OCI-LY1 (cell line): ENCODE measurements around the gene RBM28.

Experiments
- H2AFZ ChIP-seq: fragments of 200-600 bp; sonication (generic), shearing (Covaris generic); 2 replicates; pipeline ENCODE4 v1.6.0; 2014; ENCODE audit warnings: antibody characterized with exemption, mild to moderate bottlenecking, low read length
- H3F3A ChIP-seq: fragments of 200-600 bp; sonication (generic), shearing (Covaris generic); 2 replicates; pipeline ENCODE4 v1.6.0; 2014; ENCODE audit warnings: mild to moderate bottlenecking, antibody characterized with exemption, low read length, moderate library complexity; ENCODE audit not compliant: insufficient read depth
- H3K27ac ChIP-seq: fragments of 200-600 bp; sonication (generic); 2 replicates; pipeline ENCODE4 v1.5.1; 2014; ENCODE audit warnings: low read length, mixed run types, mild to moderate bottlenecking, low read depth; ENCODE audit not compliant: poor library complexity, severe bottlenecking
- H3K27me3 ChIP-seq: fragments of 200-600 bp; sonication (generic); 2 replicates; pipeline ENCODE4 v1.6.0; 2014; ENCODE audit warnings: antibody characterized with exemption, mild to moderate bottlenecking, low read length, moderate library complexity; ENCODE audit not compliant: insufficient read depth
- H3K36me3 ChIP-seq: fragments of 200-600 bp; sonication (generic); 2 replicates; pipeline ENCODE4 v1.6.1; 2014; ENCODE audit warnings: mild to moderate bottlenecking, antibody characterized with exemption, low read length, moderate library complexity, mixed read lengths; ENCODE audit not compliant: insufficient read depth
- H3K4me1 ChIP-seq: fragments of 200-600 bp; sonication (generic); 2 replicates; pipeline ENCODE4 v1.5.1; 2014; ENCODE audit warnings: mild to moderate bottlenecking, low read length, moderate library complexity; ENCODE audit not compliant: insufficient read depth, severe bottlenecking
- H3K4me2 ChIP-seq: fragments of 200-600 bp; sonication (generic), shearing (Covaris generic); 2 replicates; pipeline ENCODE4 v1.6.1; 2014; ENCODE audit warnings: low read length
- H3K4me3 ChIP-seq: fragments of 200-600 bp; sonication (generic); 2 replicates; pipeline ENCODE4 v1.5.1; 2014; ENCODE audit warnings: low read length, low read depth, mild to moderate bottlenecking, mixed read lengths; ENCODE audit not compliant: poor library complexity, severe bottlenecking
- H3K79me2 ChIP-seq: fragments of 200-600 bp; shearing (Covaris generic); 2 replicates; pipeline ENCODE4 v1.6.1; 2016; ENCODE audit warnings: mixed run types, low read length, mixed read lengths; ENCODE audit not compliant: insufficient read depth
- H3K9ac ChIP-seq: fragments of 200-600 bp; sonication (generic), shearing (Covaris generic); 2 replicates; pipeline ENCODE4 v1.6.1; 2014; ENCODE audit warnings: mild to moderate bottlenecking, low read length, mixed read lengths
- H3K9me2 ChIP-seq: fragments of 200-600 bp; sonication (generic), shearing (Covaris generic); 2 replicates; pipeline ENCODE4 v1.6.1; 2014; ENCODE audit warnings: low read depth, mild to moderate bottlenecking, low read length, mixed read lengths
- H3K9me3 ChIP-seq: fragments of 200-600 bp; shearing (Covaris generic); 2 replicates; pipeline ENCODE4 v1.6.1; 2014; ENCODE audit warnings: low read length, mixed read lengths
- H4K20me1 ChIP-seq: fragments of 200-600 bp; sonication (generic), shearing (Covaris generic); 2 replicates; pipeline ENCODE4 v1.6.0; 2016; ENCODE audit warnings: mild to moderate bottlenecking, low read length; ENCODE audit not compliant: insufficient read depth
- EZH2 ChIP-seq: fragments of 200-600 bp; sonication (generic), shearing (Covaris generic); IDR thresholded peaks from 2 replicates; pipeline ENCODE4 v1.8.0; 2017; ENCODE audit warnings: borderline replicate concordance, mixed run types, mild to moderate bottlenecking, antibody characterized with exemption, low read length, moderate library complexity, mixed read lengths
- TF ChIP-seq, protein P1 (sequence below): fragments of 200-600 bp; sonication (generic), shearing (Covaris generic); IDR thresholded peaks from 2 replicates; pipeline ENCODE4 v1.5.1; 2017; ENCODE audit warnings: mild to moderate bottlenecking, antibody characterized with exemption, low read length, moderate library complexity, mixed read lengths

RBM28 gene

DNA sequence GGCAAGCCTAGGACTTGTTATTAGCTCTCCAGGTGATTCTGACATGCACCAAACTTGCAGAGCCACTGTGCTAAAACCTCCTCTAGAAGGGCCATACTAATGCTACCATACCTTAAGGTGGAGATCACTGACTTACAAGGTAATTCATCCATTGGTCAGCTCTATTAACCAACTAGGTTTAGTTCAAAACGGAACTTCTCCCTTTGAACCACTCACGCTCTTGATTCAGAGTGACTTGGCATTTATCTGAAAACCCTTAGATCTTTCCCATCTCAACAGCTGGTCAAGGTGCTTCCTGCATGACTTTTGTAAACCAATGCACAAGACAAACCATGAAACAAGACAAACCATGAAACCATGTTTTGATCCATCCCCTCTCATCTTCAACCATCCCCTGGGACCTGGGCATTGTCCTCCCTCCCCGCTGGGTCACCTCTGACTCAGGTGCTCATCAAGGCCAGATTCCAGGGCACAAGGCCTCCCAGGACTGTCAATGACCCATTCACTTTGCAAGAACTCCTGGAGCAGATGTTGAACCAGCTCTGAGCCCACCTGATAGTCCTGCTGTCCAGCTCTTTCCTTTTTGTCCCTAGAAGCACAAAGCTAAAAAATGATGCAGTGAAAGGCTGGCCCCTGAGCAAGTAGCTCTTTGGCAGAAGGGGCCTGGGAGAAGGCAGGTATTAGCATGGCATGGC lies 47.3 kb upstream of the RBM28 start:
- no peaks in the 10 kb centered on the region for H3K4me1 ChIP-seq
- H3K36me3 ChIP-seq = peaks cover 45% of the 10 kb centered on the region
- H3K4me3 ChIP-seq = no peak overlapping the region
- no peak overlapping the region for H3K27ac ChIP-seq
- no peak overlapping the region for H2AFZ ChIP-seq
- no peaks in the 10 kb centered on the region for H3K9me2 ChIP-seq
- H3K9me3 ChIP-seq = no peaks in the 10 kb centered on the region
- H3F3A ChIP-seq = no peaks in the 10 kb centered on the region
- TF ChIP-seq, protein P1, sequence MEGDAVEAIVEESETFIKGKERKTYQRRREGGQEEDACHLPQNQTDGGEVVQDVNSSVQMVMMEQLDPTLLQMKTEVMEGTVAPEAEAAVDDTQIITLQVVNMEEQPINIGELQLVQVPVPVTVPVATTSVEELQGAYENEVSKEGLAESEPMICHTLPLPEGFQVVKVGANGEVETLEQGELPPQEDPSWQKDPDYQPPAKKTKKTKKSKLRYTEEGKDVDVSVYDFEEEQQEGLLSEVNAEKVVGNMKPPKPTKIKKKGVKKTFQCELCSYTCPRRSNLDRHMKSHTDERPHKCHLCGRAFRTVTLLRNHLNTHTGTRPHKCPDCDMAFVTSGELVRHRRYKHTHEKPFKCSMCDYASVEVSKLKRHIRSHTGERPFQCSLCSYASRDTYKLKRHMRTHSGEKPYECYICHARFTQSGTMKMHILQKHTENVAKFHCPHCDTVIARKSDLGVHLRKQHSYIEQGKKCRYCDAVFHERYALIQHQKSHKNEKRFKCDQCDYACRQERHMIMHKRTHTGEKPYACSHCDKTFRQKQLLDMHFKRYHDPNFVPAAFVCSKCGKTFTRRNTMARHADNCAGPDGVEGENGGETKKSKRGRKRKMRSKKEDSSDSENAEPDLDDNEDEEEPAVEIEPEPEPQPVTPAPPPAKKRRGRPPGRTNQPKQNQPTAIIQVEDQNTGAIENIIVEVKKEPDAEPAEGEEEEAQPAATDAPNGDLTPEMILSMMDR = no peak
- no peak for TF ChIP-seq EZH2
- H4K20me1 ChIP-seq = no peaks in the 10 kb centered on the region
- H3K4me2 ChIP-seq = no peak overlapping the region
- H3K27me3 ChIP-seq = no peaks in the 10 kb centered on the region
- no peak overlapping the region for H3K9ac ChIP-seq
- no peaks in the 10 kb centered on the region for H3K79me2 ChIP-seq

DNA sequence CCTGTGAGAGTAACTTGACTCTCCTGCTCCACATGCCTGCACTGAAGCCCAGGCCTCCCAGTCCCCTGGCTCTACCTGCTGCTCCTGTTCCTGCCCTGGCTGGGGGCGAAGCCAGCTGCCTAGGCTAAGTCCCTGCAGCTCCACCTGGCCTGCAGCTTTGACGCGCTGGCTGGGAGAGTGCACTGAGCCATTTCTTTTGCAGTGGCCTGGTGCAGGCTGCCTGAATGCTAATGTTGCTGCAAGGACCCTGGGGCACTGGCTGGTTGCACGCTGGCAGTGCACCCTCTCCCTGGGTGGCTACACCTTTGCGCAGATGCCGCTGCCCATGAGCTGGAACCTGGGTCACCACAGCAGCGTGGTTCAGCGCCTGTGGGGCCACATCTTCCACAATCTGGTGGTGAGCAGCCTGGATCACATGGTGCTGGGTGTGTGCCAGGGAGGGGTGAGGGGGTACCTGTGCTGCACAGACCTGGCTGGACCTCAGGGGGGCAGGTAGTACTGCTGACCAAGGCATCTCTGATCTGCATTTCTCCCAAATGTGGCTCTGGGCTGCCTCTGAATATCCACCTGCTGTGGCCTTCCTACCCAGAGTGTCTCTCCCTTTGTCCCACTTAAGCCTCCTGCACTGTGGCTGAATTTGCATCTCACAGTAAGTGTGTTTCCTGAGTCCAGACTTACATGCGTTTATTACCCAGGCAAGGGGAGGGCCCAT lies 46.1 kb upstream of the RBM28 start:
- Histone ChIP-seq H3K9me3 (no peaks in the 10 kb centered on the region), H3K27me3 (no peaks in the 10 kb centered on the region), H4K20me1 (no peaks in the 10 kb centered on the region), H3K4me1 (no peaks in the 10 kb centered on the region), H3F3A (no peaks in the 10 kb centered on the region), H3K9me2 (no peaks in the 10 kb centered on the region), H3K27ac (no peak overlapping the region), H3K4me2 (no peak overlapping the region), H3K9ac (no peak overlapping the region), H3K79me2 (no peaks in the 10 kb centered on the region), H3K36me3 (peaks cover 33% of the 10 kb centered on the region), H3K4me3 (no peak overlapping the region), H2AFZ (no peak overlapping the region)
- TF ChIP-seq, protein P1 = peak; percentile 5; the same call in 1 of the 2 replicates
- TF ChIP-seq EZH2 = no peak

DNA sequence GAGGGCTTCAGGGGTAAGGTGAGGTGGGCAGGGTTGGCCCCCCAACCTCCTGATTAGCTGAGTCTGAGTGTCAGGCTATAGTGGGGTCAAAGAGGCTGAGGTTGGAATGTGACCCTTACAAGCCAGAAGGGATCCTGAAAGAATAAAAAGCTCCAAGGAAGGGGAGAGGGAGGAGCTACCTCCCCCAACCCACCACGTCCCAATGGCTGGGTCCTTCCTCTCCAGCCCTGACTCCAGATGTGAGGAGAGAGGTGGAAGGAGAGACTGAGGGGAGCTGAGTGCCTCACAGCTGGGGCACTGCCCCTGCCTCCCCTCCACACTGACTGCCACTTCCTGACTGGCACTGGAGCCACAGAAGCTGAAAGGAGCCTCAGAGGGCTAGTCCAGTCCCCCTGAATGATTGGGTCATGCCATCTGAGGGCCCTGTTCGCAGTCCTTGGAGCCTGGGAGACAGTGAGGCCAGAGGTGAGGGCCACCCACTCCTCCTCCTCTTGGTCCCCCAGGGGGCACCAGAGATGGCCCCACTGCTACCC lies 45.4 kb upstream of the RBM28 start:
- no peak overlapping the region for H3K9ac ChIP-seq
- H3K27ac ChIP-seq = no peak overlapping the region
- no peaks in the 10 kb centered on the region for H3K9me3 ChIP-seq
- TF ChIP-seq EZH2 = no peak
- TF ChIP-seq, protein P1 = no peak
- H3K4me2 ChIP-seq = no peak overlapping the region
- H3K79me2 ChIP-seq = no peaks in the 10 kb centered on the region
- no peaks in the 10 kb centered on the region for H3K4me1 ChIP-seq
- no peaks in the 10 kb centered on the region for H4K20me1 ChIP-seq
- H3K27me3 ChIP-seq = no peaks in the 10 kb centered on the region
- H2AFZ ChIP-seq = no peak overlapping the region
- no peaks in the 10 kb centered on the region for H3K9me2 ChIP-seq
- H3F3A ChIP-seq = no peaks in the 10 kb centered on the region
- H3K36me3 ChIP-seq = peaks cover 27% of the 10 kb centered on the region
- H3K4me3 ChIP-seq = no peak overlapping the region
